HCT116 (cell line): Measurements from ENCODE around the gene PAK6. TPM values are rescaled to one million over a fixed set of nuclear protein-coding genes. Genes with fewer than 3 reads are reported as not detected.

Experiments used
- ATAC-seq: fragments of 200-7000 bp; cut with Tn5 transposase; 2 replicates; pipeline ENCODE4 v1.9.1; 2020; ENCODE audit warnings: mild to moderate bottlenecking, moderate library complexity
- BruUV-seq: library from RNA; stranded (reverse); fragments of 400-500 nt; replicated peaks from 2 replicates; lab custom pipeline; 2021; lab: Mats Ljungman, UMichigan
- CTCF ChIA-PET: fragments of 300-600 bp; sonication (Branson Sonifier 250); formaldehyde crosslinking; loops from one replicate; lab custom pipeline; 2021; ENCODE audit warnings: antibody characterized with exemption; lab: Charles Lee
- POLR2A ChIA-PET: fragments of 300-600, 350-600 bp; sonication (Branson Sonifier 250); formaldehyde crosslinking; loops from one replicate; lab custom pipeline; 2021; ENCODE audit warnings: antibody characterized with exemption; lab: Charles Lee
- RAD21 ChIA-PET, 2 experiments: fragments of 300-600 bp; sonication (Branson Sonifier 250); formaldehyde crosslinking; loops; one replicate each; lab custom pipeline; 2023; ENCODE audit warnings: low total read pairs in 2 of 2; ENCODE audit not compliant: uncharacterized antibody in 2 of 2, unreplicated experiment in 2 of 2, low non-redundant PET in 1 of 2; lab: Charles Lee
- DNase-seq: peaks from one replicate; pipeline ENCODE4 v3.0.0-alpha.2; 2010; ENCODE audit warnings: low read depth, low spot score
- H2AFZ ChIP-seq: fragments of 200-600 bp; shearing (Covaris generic), sonication (generic); 2 replicates; pipeline ENCODE4 v1.6.1; 2017; ENCODE audit warnings: low read depth, mixed run types, mixed read lengths, antibody characterized with exemption, low read length; ENCODE audit not compliant: poor library complexity, severe bottlenecking
- H3K27ac ChIP-seq: 2 replicates; pipeline ENCODE4 v1.5.1; 2012; ENCODE audit warnings: low read depth, low read length
- H3K27me3 ChIP-seq: fragments of 200-600 bp; sonication (generic); 2 replicates; pipeline ENCODE4 v1.6.1; 2016; ENCODE audit warnings: mixed run types, low read length, mixed read lengths; ENCODE audit not compliant: insufficient read depth
- H3K36me3 ChIP-seq, 2 experiments: fragments of 200-500 bp in 1 of 2; fragments of 200-600 bp in 1 of 2; sonication (Bioruptor generic) in 1 of 2; sonication (generic) in 1 of 2; 2 replicates each; pipeline versions ENCODE4 v1.5.1 to v1.6.1; 2014 to 2016; ENCODE audit warnings: low read length in 2 of 2, inconsistent platforms in 1 of 2, mixed read lengths in 1 of 2, mixed run types in 1 of 2; ENCODE audit not compliant: insufficient read depth in 2 of 2, control insufficient read depth in 1 of 2
- H3K4me1 ChIP-seq, 2 experiments: fragments of 200-600 bp in 1 of 2; sonication (generic) in 1 of 2; 2 replicates each; pipeline versions ENCODE4 v1.5.1 to v1.6.1; 2012 to 2017; ENCODE audit warnings: low read length in 2 of 2, inconsistent platforms in 1 of 2, mild to moderate bottlenecking in 1 of 2, mixed read lengths in 1 of 2, mixed run types in 1 of 2, moderate library complexity in 1 of 2; ENCODE audit not compliant: insufficient read depth in 2 of 2, control insufficient read depth in 1 of 2
- H3K4me2 ChIP-seq: fragments of 200-600 bp; sonication (generic); 2 replicates; pipeline ENCODE4 v1.6.1; 2017; ENCODE audit warnings: mixed run types, low read length, mixed read lengths
- H3K4me3 ChIP-seq, 2 experiments: fragments of 200-600 bp in 1 of 2; sonication (generic) in 1 of 2; replicated peaks in 1 of 2; 2 replicates each; pipeline ENCODE4 v1.5.1; 2011 to 2016; ENCODE audit warnings: low read length in 2 of 2, control low read depth in 1 of 2, low read depth in 1 of 2, mild to moderate bottlenecking in 1 of 2, mixed read lengths in 1 of 2, mixed run types in 1 of 2
- H3K79me2 ChIP-seq: fragments of 200-600 bp; sonication (generic); 2 replicates; pipeline ENCODE4 v1.6.1; 2017; ENCODE audit warnings: mild to moderate bottlenecking, mixed run types, low read length, moderate library complexity, mixed read lengths; ENCODE audit not compliant: insufficient read depth
- H3K9ac ChIP-seq: fragments of 200-600 bp; sonication (generic); 2 replicates; pipeline ENCODE4 v1.6.1; 2016; ENCODE audit warnings: low read length, mixed read lengths
- H3K9me2 ChIP-seq: fragments of 200-600 bp; sonication (generic), shearing (Covaris generic); 2 replicates; pipeline ENCODE4 v1.6.1; 2017; ENCODE audit warnings: mixed run types, mild to moderate bottlenecking, moderate library complexity; ENCODE audit not compliant: insufficient read depth
- H3K9me3 ChIP-seq, 2 experiments: fragments of 200-500 bp in 1 of 2; fragments of 200-600 bp in 1 of 2; sonication (Bioruptor generic) in 1 of 2; sonication (generic) in 1 of 2; 2 replicates each; pipeline ENCODE4 v1.6.1; 2014 to 2017; ENCODE audit warnings: low read length in 2 of 2, mixed read lengths in 2 of 2, inconsistent platforms in 1 of 2, low read depth in 1 of 2, mild to moderate bottlenecking in 1 of 2, mixed run types in 1 of 2, moderate library complexity in 1 of 2; ENCODE audit not compliant: control insufficient read depth in 1 of 2, insufficient read depth in 1 of 2
- H4K20me1 ChIP-seq: fragments of 200-600 bp; sonication (generic), shearing (Covaris generic); 2 replicates; pipeline ENCODE4 v1.6.1; 2017; ENCODE audit warnings: mixed run types, mild to moderate bottlenecking, moderate library complexity; ENCODE audit not compliant: insufficient read depth
- CEBPB ChIP-seq: IDR thresholded peaks from 2 replicates; pipeline ENCODE4 v1.6.1; 2012; ENCODE audit warnings: low read depth
- CTCF ChIP-seq, 3 experiments: fragments of 200-600 bp in 1 of 3; sonication (generic) in 1 of 3; IDR thresholded peaks in 2 of 3; conservative IDR thresholded peaks in 1 of 3; 2 replicates each; pipeline ENCODE4 v1.5.1; 2012 to 2017; ENCODE audit warnings: low read depth in 2 of 3, low read length in 2 of 3, antibody characterized with exemption in 1 of 3, borderline replicate concordance in 1 of 3, control low read depth in 1 of 3, mild to moderate bottlenecking in 1 of 3, mixed read lengths in 1 of 3, mixed run types in 1 of 3, moderate library complexity in 1 of 3; ENCODE audit not compliant: insufficient read depth in 1 of 3
- EGR1 ChIP-seq: IDR thresholded peaks from 2 replicates; pipeline ENCODE4 v1.6.1; 2012; ENCODE audit warnings: low read depth
- ELF1 ChIP-seq: IDR thresholded peaks from 2 replicates; pipeline ENCODE4 v1.6.1; 2012; ENCODE audit warnings: low read depth, borderline replicate concordance
- EZH2 ChIP-seq: fragments of 200-600 bp; sonication (generic); IDR thresholded peaks from 2 replicates; pipeline ENCODE4 v1.6.1; 2017; ENCODE audit warnings: antibody characterized with exemption, mixed run types
- FOSL1 ChIP-seq: IDR thresholded peaks from 2 replicates; pipeline ENCODE4 v1.6.1; 2012; ENCODE audit warnings: low read depth
- JUND ChIP-seq: IDR thresholded peaks from 2 replicates; pipeline ENCODE4 v1.6.1; 2012
- MAX ChIP-seq: IDR thresholded peaks from 2 replicates; pipeline ENCODE4 v1.6.1; 2012
- POLR2A ChIP-seq: IDR thresholded peaks from 2 replicates; pipeline ENCODE4 v1.7.0; 2011; ENCODE audit warnings: borderline replicate concordance; ENCODE audit not compliant: insufficient read depth, insufficient read length; ENCODE audit errors: extremely low read depth
- RAD21 ChIP-seq: IDR thresholded peaks from 2 replicates; pipeline ENCODE4 v1.6.1; 2012; ENCODE audit warnings: low read depth, mild to moderate bottlenecking
- SIN3A ChIP-seq: IDR thresholded peaks from 2 replicates; pipeline ENCODE4 v1.6.1; 2012; ENCODE audit warnings: low read depth
- SP1 ChIP-seq: IDR thresholded peaks from 2 replicates; pipeline ENCODE4 v1.6.1; 2012; ENCODE audit warnings: low read depth
- SRF ChIP-seq: IDR thresholded peaks from 2 replicates; pipeline ENCODE4 v1.6.1; 2012; ENCODE audit warnings: low read depth
- TCF7L2 ChIP-seq: IDR thresholded peaks from 2 replicates; pipeline ENCODE4 v1.7.0; 2011; ENCODE audit warnings: borderline replicate concordance, inconsistent platforms; ENCODE audit not compliant: insufficient read depth, insufficient read length; ENCODE audit errors: extremely low read depth
- YY1 ChIP-seq: IDR thresholded peaks from 2 replicates; pipeline ENCODE4 v1.6.1; 2011; ENCODE audit warnings: low read length, low read depth, moderate library complexity, mild to moderate bottlenecking; ENCODE audit not compliant: insufficient replicate concordance; ENCODE audit errors: extremely low read depth
- ZNF274 ChIP-seq: fragments of 200-500 bp; sonication (Bioruptor generic); IDR thresholded peaks from 2 replicates; pipeline ENCODE4 v1.6.1; 2014; ENCODE audit warnings: mild to moderate bottlenecking, low read depth, low read length, inconsistent platforms
- intact Hi-C: fragments of 100-400 bp; cut with micrococcal nuclease; formaldehyde crosslinking; loops from 2 replicates; pipeline ENCODE4 v1.10.0; 2022
- total RNA-seq: library from RNA; stranded (reverse); gene quantifications from one replicate; pipeline ENCODE4 v1.2.1, GENCODE V29; 2021; ENCODE audit not compliant: unreplicated experiment
- TF ChIP-seq, protein P1 (sequence below): IDR thresholded peaks from 2 replicates; pipeline ENCODE4 v1.6.1; 2012
- TF ChIP-seq, protein P2 (sequence below): IDR thresholded peaks from 2 replicates; pipeline ENCODE4 v1.6.1; 2011; ENCODE audit warnings: mild to moderate bottlenecking, low read length, moderate library complexity; ENCODE audit not compliant: insufficient replicate concordance; ENCODE audit errors: extremely low read depth
- TF ChIP-seq, protein P3 (sequence below): IDR thresholded peaks from 2 replicates; pipeline ENCODE4 v1.6.1; 2012; ENCODE audit warnings: low read depth

Gene PAK6
- total RNA-seq, 1 experiment from 2014 or later, result 19.9 TPM

DNA sequence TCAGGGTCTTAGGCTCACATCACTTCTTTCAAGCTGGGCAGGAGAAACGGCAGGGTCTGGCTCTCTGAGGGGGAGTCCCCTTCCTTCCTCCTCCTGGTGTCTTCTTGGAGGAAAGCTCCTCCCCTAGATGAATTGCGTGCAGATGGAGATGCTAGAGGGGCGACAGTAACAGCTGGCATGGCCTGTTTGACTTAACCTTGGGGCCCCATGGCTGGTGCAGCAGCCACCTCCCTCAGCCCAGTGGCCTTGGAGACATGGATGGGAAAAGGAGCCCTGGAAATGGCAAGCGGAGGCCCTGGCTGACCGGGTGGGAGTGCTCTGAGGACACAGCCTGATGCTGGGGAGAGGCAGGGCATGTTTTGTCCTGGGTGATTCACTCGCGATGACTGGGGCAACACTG is 20.2 kb downstream of the PAK6 start:
- CTCF ChIA-PET, result no interaction called here
- H3K4me2 ChIP-seq, result no peak overlapping the region
- no peaks in the 10 kb centered on the region for H4K20me1 ChIP-seq
- peaks cover 3 to 4% of the 10 kb centered on the region in 2 experiments; a peak in 3 of 4 replicates for H3K36me3 ChIP-seq
- no peak overlapping the region for H2AFZ ChIP-seq
- peaks cover 9% of the 10 kb centered on the region; the same call in 1 of the 2 replicates for H3K79me2 ChIP-seq
- ATAC-seq (no peak), DNase-seq (no peak)
- intact Hi-C loops, result no loop called here
- H3K4me1 ChIP-seq, result peaks cover 2 to 17% of the 10 kb centered on the region in 2 experiments; a peak in 3 of 4 replicates
- no TSS peak for BruUV-seq
- no peaks in the 10 kb centered on the region for H3K9me3 ChIP-seq
- no peaks in the 10 kb centered on the region for H3K27me3 ChIP-seq
- H3K27ac ChIP-seq, result no peak overlapping the region
- TF ChIP-seq SIN3A (no peak), YY1 (no peak), EGR1 (no peak), SRF (no peak), SP1 (no peak), EZH2 (no peak), POLR2A (no peak), ZNF274 (no peak), JUND (no peak), ELF1 (no peak), TCF7L2 (no peak), CEBPB (no peak), FOSL1 (no peak), CTCF (IDR thresholded peaks at IDR 0.05 in 2 of 3, conservative IDR thresholded peaks at IDR 0.05 in 1 of 3; ENCODE audit: borderline replicate concordance in 1 of 3, insufficient read depth in 1 of 3, low read depth in 2 of 3, low read length in 2 of 3) (no peak), MAX (no peak), RAD21 (no peak)
- TF ChIP-seq, protein P1, sequence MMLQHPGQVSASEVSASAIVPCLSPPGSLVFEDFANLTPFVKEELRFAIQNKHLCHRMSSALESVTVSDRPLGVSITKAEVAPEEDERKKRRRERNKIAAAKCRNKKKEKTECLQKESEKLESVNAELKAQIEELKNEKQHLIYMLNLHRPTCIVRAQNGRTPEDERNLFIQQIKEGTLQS, result no peak
- TF ChIP-seq, protein P2, sequence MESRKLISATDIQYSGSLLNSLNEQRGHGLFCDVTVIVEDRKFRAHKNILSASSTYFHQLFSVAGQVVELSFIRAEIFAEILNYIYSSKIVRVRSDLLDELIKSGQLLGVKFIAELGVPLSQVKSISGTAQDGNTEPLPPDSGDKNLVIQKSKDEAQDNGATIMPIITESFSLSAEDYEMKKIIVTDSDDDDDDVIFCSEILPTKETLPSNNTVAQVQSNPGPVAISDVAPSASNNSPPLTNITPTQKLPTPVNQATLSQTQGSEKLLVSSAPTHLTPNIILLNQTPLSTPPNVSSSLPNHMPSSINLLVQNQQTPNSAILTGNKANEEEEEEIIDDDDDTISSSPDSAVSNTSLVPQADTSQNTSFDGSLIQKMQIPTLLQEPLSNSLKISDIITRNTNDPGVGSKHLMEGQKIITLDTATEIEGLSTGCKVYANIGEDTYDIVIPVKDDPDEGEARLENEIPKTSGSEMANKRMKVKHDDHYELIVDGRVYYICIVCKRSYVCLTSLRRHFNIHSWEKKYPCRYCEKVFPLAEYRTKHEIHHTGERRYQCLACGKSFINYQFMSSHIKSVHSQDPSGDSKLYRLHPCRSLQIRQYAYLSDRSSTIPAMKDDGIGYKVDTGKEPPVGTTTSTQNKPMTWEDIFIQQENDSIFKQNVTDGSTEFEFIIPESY, result no peak
- TF ChIP-seq, protein P3, sequence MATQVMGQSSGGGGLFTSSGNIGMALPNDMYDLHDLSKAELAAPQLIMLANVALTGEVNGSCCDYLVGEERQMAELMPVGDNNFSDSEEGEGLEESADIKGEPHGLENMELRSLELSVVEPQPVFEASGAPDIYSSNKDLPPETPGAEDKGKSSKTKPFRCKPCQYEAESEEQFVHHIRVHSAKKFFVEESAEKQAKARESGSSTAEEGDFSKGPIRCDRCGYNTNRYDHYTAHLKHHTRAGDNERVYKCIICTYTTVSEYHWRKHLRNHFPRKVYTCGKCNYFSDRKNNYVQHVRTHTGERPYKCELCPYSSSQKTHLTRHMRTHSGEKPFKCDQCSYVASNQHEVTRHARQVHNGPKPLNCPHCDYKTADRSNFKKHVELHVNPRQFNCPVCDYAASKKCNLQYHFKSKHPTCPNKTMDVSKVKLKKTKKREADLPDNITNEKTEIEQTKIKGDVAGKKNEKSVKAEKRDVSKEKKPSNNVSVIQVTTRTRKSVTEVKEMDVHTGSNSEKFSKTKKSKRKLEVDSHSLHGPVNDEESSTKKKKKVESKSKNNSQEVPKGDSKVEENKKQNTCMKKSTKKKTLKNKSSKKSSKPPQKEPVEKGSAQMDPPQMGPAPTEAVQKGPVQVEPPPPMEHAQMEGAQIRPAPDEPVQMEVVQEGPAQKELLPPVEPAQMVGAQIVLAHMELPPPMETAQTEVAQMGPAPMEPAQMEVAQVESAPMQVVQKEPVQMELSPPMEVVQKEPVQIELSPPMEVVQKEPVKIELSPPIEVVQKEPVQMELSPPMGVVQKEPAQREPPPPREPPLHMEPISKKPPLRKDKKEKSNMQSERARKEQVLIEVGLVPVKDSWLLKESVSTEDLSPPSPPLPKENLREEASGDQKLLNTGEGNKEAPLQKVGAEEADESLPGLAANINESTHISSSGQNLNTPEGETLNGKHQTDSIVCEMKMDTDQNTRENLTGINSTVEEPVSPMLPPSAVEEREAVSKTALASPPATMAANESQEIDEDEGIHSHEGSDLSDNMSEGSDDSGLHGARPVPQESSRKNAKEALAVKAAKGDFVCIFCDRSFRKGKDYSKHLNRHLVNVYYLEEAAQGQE, result no peak
- TF ChIP-seq, all 23 proteins: peak for 0
- ChIA-PET RAD21 (no interaction called here), POLR2A (no interaction called here)
- no peaks in the 10 kb centered on the region for H3K9me2 ChIP-seq
- no peak overlapping the region for H3K4me3 ChIP-seq
- no peak overlapping the region for H3K9ac ChIP-seq
